ENCODE measurements around the gene LIX1L.

Gene LIX1L

GRCh38 chr1:145965119-145965744, 7.4 kb upstream of the LIX1L start:
- H3K27ac ChIP-seq = peak overlapping the region; percentile 94
- TF ChIP-seq, protein P1, sequence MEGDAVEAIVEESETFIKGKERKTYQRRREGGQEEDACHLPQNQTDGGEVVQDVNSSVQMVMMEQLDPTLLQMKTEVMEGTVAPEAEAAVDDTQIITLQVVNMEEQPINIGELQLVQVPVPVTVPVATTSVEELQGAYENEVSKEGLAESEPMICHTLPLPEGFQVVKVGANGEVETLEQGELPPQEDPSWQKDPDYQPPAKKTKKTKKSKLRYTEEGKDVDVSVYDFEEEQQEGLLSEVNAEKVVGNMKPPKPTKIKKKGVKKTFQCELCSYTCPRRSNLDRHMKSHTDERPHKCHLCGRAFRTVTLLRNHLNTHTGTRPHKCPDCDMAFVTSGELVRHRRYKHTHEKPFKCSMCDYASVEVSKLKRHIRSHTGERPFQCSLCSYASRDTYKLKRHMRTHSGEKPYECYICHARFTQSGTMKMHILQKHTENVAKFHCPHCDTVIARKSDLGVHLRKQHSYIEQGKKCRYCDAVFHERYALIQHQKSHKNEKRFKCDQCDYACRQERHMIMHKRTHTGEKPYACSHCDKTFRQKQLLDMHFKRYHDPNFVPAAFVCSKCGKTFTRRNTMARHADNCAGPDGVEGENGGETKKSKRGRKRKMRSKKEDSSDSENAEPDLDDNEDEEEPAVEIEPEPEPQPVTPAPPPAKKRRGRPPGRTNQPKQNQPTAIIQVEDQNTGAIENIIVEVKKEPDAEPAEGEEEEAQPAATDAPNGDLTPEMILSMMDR (IDR thresholded peaks at IDR 0.05) = no peak
- TF ChIP-seq ZFX (IDR thresholded peaks at IDR 0.05; ENCODE audit: borderline replicate concordance) = no peak

- TF ChIP-seq, protein P1 (IDR thresholded peaks at IDR 0.05) = peak; percentile 11; the same call in 1 of the 2 replicates
- TF ChIP-seq ZFX (IDR thresholded peaks at IDR 0.05; ENCODE audit: borderline replicate concordance) = no peak
- H3K27ac ChIP-seq = peak within 1 kb of the TSS; percentile 94
These were observed 6.7 kb upstream of the LIX1L start, which contains the start of the genes ANKRD34A and POLR3GL for GRCh38 chr1:145964328-145965118. Gene ANKRD34A (minus strand): TSS chr1:145964575. CDS start chr1:145961759, 2,816 bp downstream. Gene POLR3GL (plus strand): TSS chr1:145964690. CDS start chr1:145974866, 10,176 bp downstream.

GRCh38 chr1:145963265-145964019, 5.6 kb upstream of the LIX1L start:
- TF ChIP-seq ZFX (IDR thresholded peaks at IDR 0.05; ENCODE audit: borderline replicate concordance) = no peak
- TF ChIP-seq, protein P1 (IDR thresholded peaks at IDR 0.05) = no peak
- peak overlapping the region; percentile 94 for H3K27ac ChIP-seq

- no peak for TF ChIP-seq ZFX (IDR thresholded peaks at IDR 0.05; ENCODE audit: borderline replicate concordance)
- TF ChIP-seq, protein P1 (IDR thresholded peaks at IDR 0.05) = no peak
- peak overlapping the region; percentile 94 for H3K27ac ChIP-seq
These were observed 4.6 kb upstream of the LIX1L start for GRCh38 chr1:145962157-145963102.

DNA sequence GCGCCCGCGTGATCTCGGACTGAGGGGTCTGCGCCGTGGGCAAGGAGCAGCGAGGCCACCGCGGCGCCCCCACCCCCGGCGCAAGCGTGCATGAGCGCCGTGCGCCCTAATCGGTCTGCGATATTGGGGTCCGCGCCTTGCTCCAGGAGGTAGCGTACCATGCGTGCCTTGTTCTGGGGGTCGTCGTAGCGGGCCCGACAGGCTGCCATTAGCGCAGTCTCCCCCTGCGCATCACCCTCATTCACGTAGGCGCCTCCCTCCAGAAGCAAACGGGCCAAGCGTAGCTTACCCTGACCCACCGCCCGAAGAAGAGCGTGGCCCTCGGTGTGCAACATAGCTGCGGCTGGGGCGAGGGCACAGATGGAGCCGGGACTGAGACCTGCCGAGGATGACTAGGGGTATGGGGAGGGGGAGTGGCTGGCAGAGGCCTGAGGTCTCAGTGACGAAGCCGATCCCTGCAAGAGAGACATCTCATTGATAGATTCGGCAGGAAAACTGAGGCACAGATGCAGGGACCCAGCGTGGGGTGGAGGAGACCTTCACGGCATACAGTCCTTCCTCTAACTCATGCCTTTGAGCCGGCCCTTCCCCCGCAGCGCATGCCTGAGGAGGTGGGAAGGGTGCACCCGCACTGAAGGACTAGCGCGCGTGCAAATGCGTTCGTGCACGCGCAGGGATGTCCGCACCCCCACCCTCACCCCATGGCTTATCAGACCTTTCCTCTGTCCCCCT, 3.8 kb upstream of the LIX1L start:
- H3K27ac ChIP-seq = peak overlapping the region; percentile 94
- no peak for TF ChIP-seq ZFX (IDR thresholded peaks at IDR 0.05; ENCODE audit: borderline replicate concordance)
- TF ChIP-seq, protein P1 (IDR thresholded peaks at IDR 0.05) = no peak

DNA sequence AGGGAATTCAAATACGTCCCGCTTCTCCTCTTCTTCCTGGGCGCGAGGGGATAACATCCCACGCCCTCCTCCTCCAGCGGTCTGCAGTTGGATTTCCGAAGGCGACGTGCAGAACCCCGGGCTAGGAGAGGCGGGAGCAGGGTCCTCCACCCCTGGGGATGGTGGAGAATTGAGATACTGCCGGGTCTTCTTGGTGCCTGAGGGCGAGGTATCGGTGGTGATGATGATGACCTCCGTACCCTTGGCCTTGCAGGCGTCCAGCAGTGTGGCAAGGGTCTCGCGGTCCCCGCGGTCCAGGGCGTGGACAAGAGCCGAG, 3.2 kb upstream of the LIX1L start:
- no peak overlapping the region for H3K27ac ChIP-seq
- TF ChIP-seq ZFX (IDR thresholded peaks at IDR 0.05; ENCODE audit: borderline replicate concordance) = no peak
- TF ChIP-seq, protein P1 (IDR thresholded peaks at IDR 0.05) = no peak

All from 22Rv1 (cell line).